WTC11 (cell line): ENCODE data around the gene RPL10A. TPM values are rescaled to one million over a fixed set of nuclear protein-coding genes. Genes with fewer than 3 reads are reported as not detected.

Source experiments
- ATAC-seq: fragments of 200-7000 bp; cut with Tn5 transposase; 2 replicates; pipeline ENCODE4 v1.10.0; 2021; ENCODE audit warnings: mild to moderate bottlenecking, moderate library complexity
- CTCF ChIA-PET: fragments of 300-600 bp; sonication (Branson Sonifier 250); formaldehyde crosslinking; loops from one replicate; lab custom pipeline; 2021; ENCODE audit warnings: antibody characterized with exemption; lab: Charles Lee
- POLR2A ChIA-PET: fragments of 350-600 bp; sonication (Branson Sonifier 250); formaldehyde crosslinking; loops from one replicate; lab custom pipeline; 2021; ENCODE audit warnings: antibody characterized with exemption; lab: Charles Lee
- DNase-seq: peaks from one replicate; pipeline ENCODE4 v3.0.0; 2021; ENCODE audit warnings: low spot score
- H3K27ac Mint-ChIP-seq: 2 replicates; pipeline ENCODE4 v1.8.0; 2021; ENCODE audit warnings: mixed read lengths
- H3K27me3 Mint-ChIP-seq: 2 replicates; pipeline ENCODE4 v1.8.0; 2021; ENCODE audit warnings: low read depth, mild to moderate bottlenecking, moderate library complexity, mixed read lengths
- H3K36me3 Mint-ChIP-seq: 2 replicates; pipeline ENCODE4 v1.8.0; 2021; ENCODE audit warnings: mixed read lengths
- H3K4me1 Mint-ChIP-seq: 2 replicates; pipeline ENCODE4 v1.8.0; 2022; ENCODE audit warnings: mixed read lengths
- H3K4me3 Mint-ChIP-seq: 2 replicates; pipeline ENCODE4 v1.8.0; 2021; ENCODE audit warnings: mild to moderate bottlenecking, moderate library complexity, mixed read lengths
- H3K9me3 Mint-ChIP-seq: 2 replicates; pipeline ENCODE4 v1.8.0; 2021; ENCODE audit warnings: mixed read lengths
- AFF4 ChIP-seq: sonication (generic); formaldehyde crosslinking; IDR thresholded peaks from 2 replicates; pipeline ENCODE4 v1.8.1; 2023; ENCODE audit warnings: mild to moderate bottlenecking, missing genetic modification reagents, borderline replicate concordance
- CTCF ChIP-seq: fragments of 200-600 bp; IDR thresholded peaks from 2 replicates; pipeline ENCODE4 v1.8.0; 2022; ENCODE audit warnings: antibody characterized with exemption
- E2F1 ChIP-seq: sonication (generic); formaldehyde crosslinking; IDR thresholded peaks from 2 replicates; pipeline ENCODE4 v1.8.0; 2022; ENCODE audit warnings: mild to moderate bottlenecking, missing genetic modification reagents
- EMX1 ChIP-seq: fragments of 250-450 bp; sonication (Bioruptor Pico); IDR thresholded peaks from 2 replicates; pipeline ENCODE4 v1.8.0; 2021; ENCODE audit warnings: mild to moderate bottlenecking
- HMGA2 ChIP-seq: fragments of 250-450 bp; sonication (Bioruptor Pico); IDR thresholded peaks from 2 replicates; pipeline ENCODE4 v1.4.0; 2021; ENCODE audit warnings: mild to moderate bottlenecking, moderate library complexity
- IRF1 ChIP-seq: sonication (generic); formaldehyde crosslinking; IDR thresholded peaks from 2 replicates; pipeline ENCODE4 v1.8.0; 2023; ENCODE audit warnings: missing genetic modification reagents
- MAX ChIP-seq: sonication (generic); formaldehyde crosslinking; IDR thresholded peaks from 2 replicates; pipeline ENCODE4 v1.8.0; 2022; ENCODE audit warnings: mild to moderate bottlenecking, missing genetic modification reagents
- MLX ChIP-seq: sonication (generic); formaldehyde crosslinking; IDR thresholded peaks from 2 replicates; pipeline ENCODE4 v1.8.1; 2023; ENCODE audit warnings: mild to moderate bottlenecking, missing genetic modification reagents, moderate library complexity
- NR2C2 ChIP-seq: sonication (generic); formaldehyde crosslinking; IDR thresholded peaks from 2 replicates; pipeline ENCODE4 v1.8.0; 2022; ENCODE audit warnings: mild to moderate bottlenecking, missing genetic modification reagents
- NR3C1 ChIP-seq: sonication (generic); formaldehyde crosslinking; conservative IDR thresholded peaks from 2 replicates; pipeline ENCODE4 v1.8.1; 2023; ENCODE audit warnings: low read depth, mild to moderate bottlenecking, missing genetic modification reagents
- PRDM15 ChIP-seq: sonication (generic); formaldehyde crosslinking; IDR thresholded peaks from 2 replicates; pipeline ENCODE4 v1.8.0; 2022; ENCODE audit warnings: missing genetic modification reagents
- ZBTB43 ChIP-seq: sonication (generic); formaldehyde crosslinking; IDR thresholded peaks from 2 replicates; pipeline ENCODE4 v1.8.1; 2023; ENCODE audit warnings: mild to moderate bottlenecking, missing genetic modification reagents
- ZNF416 ChIP-seq: fragments of 250-450 bp; sonication (Bioruptor Pico); IDR thresholded peaks from 2 replicates; pipeline ENCODE4 v1.9.0; 2021; ENCODE audit warnings: mild to moderate bottlenecking, inconsistent platforms
- ZNF512 ChIP-seq: sonication (generic); formaldehyde crosslinking; IDR thresholded peaks from 2 replicates; pipeline ENCODE4 v1.8.1; 2022; ENCODE audit warnings: missing genetic modification reagents, borderline replicate concordance
- ZNF532 ChIP-seq: fragments of 250-450 bp; sonication (Bioruptor Pico); IDR thresholded peaks from 2 replicates; pipeline ENCODE4 v1.9.0; 2021; ENCODE audit warnings: mild to moderate bottlenecking, borderline replicate concordance
- total RNA-seq: library from RNA; stranded (reverse); gene quantifications from 3 replicates; pipeline ENCODE4 v1.2.3, GENCODE V29; 2021

The RPL10A gene
- total RNA-seq, 1 experiment from 2014 or later: 1,829 TPM

GRCh38 chr6:35512006-35512405 is 43.8 kb downstream of the RPL10A start:
- Mint-ChIP-seq H3K9me3 (no peaks in the 10 kb centered on the region), H3K4me1 (peaks cover 35% of the 10 kb centered on the region), H3K4me3 (peak overlapping the region; percentile 60), H3K36me3 (no peaks in the 10 kb centered on the region), H3K27ac (no peak overlapping the region), H3K27me3 (peaks cover 23% of the 10 kb centered on the region)
- ATAC-seq: peak; percentile 8; the same call in 1 of the 2 replicates
- CTCF ChIA-PET: interaction anchor here (1.9 to 2.7 kb wide), 3 partner anchors 11 to 41 kb away, joined by 7 to 14 read pairs (median 8); no protein-coding TSS in a partner anchor
- POLR2A ChIA-PET: no interaction called here
- TF ChIP-seq ZNF416 (CRISPR knock-in tag) (no peak), IRF1 (CRISPR knock-in tag) (no peak), PRDM15 (CRISPR knock-in tag) (no peak), EMX1 (no peak), CTCF (no peak), MLX (CRISPR knock-in tag) (no peak), NR2C2 (CRISPR knock-in tag) (no peak), AFF4 (CRISPR knock-in tag) (no peak), E2F1 (CRISPR knock-in tag) (no peak), HMGA2 (CRISPR knock-in tag) (no peak), ZNF532 (CRISPR knock-in tag) (no peak), ZNF512 (no peak), ZBTB43 (CRISPR knock-in tag) (no peak), NR3C1 (CRISPR knock-in tag) (no peak), MAX (CRISPR knock-in tag) (no peak)
- DNase-seq: peak; percentile 28
